ENCODE measurements around the gene ANTXR1.

GRCh38 chr2:69223759-69224511 lies 211.0 kb downstream of the ANTXR1 start:
- TF ChIP-seq CTCF (conservative IDR thresholded peaks at IDR 0.05) (no peak), ZFX (IDR thresholded peaks at IDR 0.05) (no peak)

Data from C4-2B (cell line).